CD4-positive, alpha-beta T cell (primary cell): ENCODE data around the gene CEP350. TPM values are rescaled to one million over a fixed set of nuclear protein-coding genes. Genes with fewer than 3 reads are reported as not detected.

Source experiments
- ATAC-seq: fragments of 200-7000 bp; cut with Tn5 transposase; one replicate; pipeline ENCODE4 v1.10.0; 2022; ENCODE audit warnings: mild to moderate bottlenecking; ENCODE audit not compliant: poor library complexity
- CTCF ChIA-PET: fragments of 350-600 bp; sonication (Branson Sonifier 250); formaldehyde crosslinking; loops from one replicate; lab custom pipeline; 2021; ENCODE audit warnings: antibody characterized with exemption, inconsistent platforms; lab: Charles Lee
- POLR2A ChIA-PET: fragments of 350-600 bp; sonication (Branson Sonifier 250); formaldehyde crosslinking; loops from one replicate; lab custom pipeline; 2021; ENCODE audit warnings: antibody characterized with exemption, inconsistent platforms; lab: Charles Lee
- DNase-seq, 14 experiments: peaks; one replicate each; pipeline ENCODE4 v3.0.0-alpha.2; 2013 to 2020; ENCODE audit warnings: mixed read lengths in 2 of 14
- H3K27ac ChIP-seq, 2 donors: one replicate each; pipeline versions ENCODE4 v1.5.1 to v1.7.0; 2013; ENCODE audit warnings: low read length in 2 of 2, low read depth in 1 of 2, mild to moderate bottlenecking in 1 of 2
- H3K27me3 ChIP-seq, 2 experiments: 1 replicate in 1 of 2; 2 replicates in 1 of 2; pipeline versions ENCODE4 v1.6.1 to v1.7.0; 2013; ENCODE audit warnings: low read length in 2 of 2, control low read depth in 1 of 2, mild to moderate bottlenecking in 1 of 2, moderate library complexity in 1 of 2; ENCODE audit not compliant: insufficient read depth in 2 of 2, control insufficient read depth in 1 of 2
- H3K36me3 ChIP-seq: one replicate; pipeline ENCODE4 v1.6.1; 2013; ENCODE audit warnings: low read length, control low read depth; ENCODE audit not compliant: insufficient read depth
- H3K4me1 ChIP-seq: one replicate; pipeline ENCODE4 v1.6.1; 2013; ENCODE audit warnings: low read length, control low read depth; ENCODE audit not compliant: insufficient read depth
- H3K4me3 ChIP-seq: one replicate; pipeline ENCODE4 v1.5.1; 2013; ENCODE audit warnings: mild to moderate bottlenecking, low read length, moderate library complexity
- H3K9me3 ChIP-seq, 2 experiments: 1 replicate in 1 of 2; 2 replicates in 1 of 2; pipeline versions ENCODE4 v1.6.1 to v1.7.0; 2013; ENCODE audit warnings: low read length in 2 of 2, mild to moderate bottlenecking in 2 of 2, control low read depth in 1 of 2, moderate library complexity in 1 of 2; ENCODE audit not compliant: control insufficient read depth in 1 of 2, insufficient read depth in 1 of 2
- H3K27ac Mint-ChIP-seq: one replicate; pipeline ENCODE4 v1.8.0; 2020; ENCODE audit warnings: mixed read lengths
- H3K27me3 Mint-ChIP-seq: one replicate; pipeline ENCODE4 v1.8.0; 2021; ENCODE audit warnings: mixed read lengths
- H3K36me3 Mint-ChIP-seq: one replicate; pipeline ENCODE4 v1.8.0; 2021; ENCODE audit warnings: low read depth, mixed read lengths
- H3K4me1 Mint-ChIP-seq: one replicate; pipeline ENCODE4 v1.8.0; 2021; ENCODE audit warnings: low read depth, mixed read lengths
- H3K4me3 Mint-ChIP-seq: one replicate; pipeline ENCODE4 v1.8.0; 2020; ENCODE audit warnings: mild to moderate bottlenecking, mixed read lengths
- H3K9me3 Mint-ChIP-seq: one replicate; pipeline ENCODE4 v1.8.0; 2020; ENCODE audit warnings: mixed read lengths
- intact Hi-C, 2 experiments: fragments of 100-400 bp; cut with DNase I in 1 of 2; cut with micrococcal nuclease in 1 of 2; formaldehyde crosslinking; loops; one replicate each; pipeline versions ENCODE4 v1.15.1 to v1.9.0; 2023 to 2025; cut with DNase I, micrococcal nuclease
- total RNA-seq, 174 experiments: library from RNA in 2 of 174; stranded (reverse) in 2 of 174; gene quantifications; one replicate each; pipeline ENCODE4 v1.2.3 and lab custom pipeline; 2021 to 2026
- TF ChIP-seq, protein P1 (sequence below): fragments of 200-600 bp; IDR thresholded peaks from one replicate; pipeline ENCODE4 v1.8.0; 2022; ENCODE audit warnings: antibody characterized with exemption, mild to moderate bottlenecking

The CEP350 gene
- total RNA-seq, 2 experiments from 2014 or later = 45.5 to 51.4 TPM

DNA sequence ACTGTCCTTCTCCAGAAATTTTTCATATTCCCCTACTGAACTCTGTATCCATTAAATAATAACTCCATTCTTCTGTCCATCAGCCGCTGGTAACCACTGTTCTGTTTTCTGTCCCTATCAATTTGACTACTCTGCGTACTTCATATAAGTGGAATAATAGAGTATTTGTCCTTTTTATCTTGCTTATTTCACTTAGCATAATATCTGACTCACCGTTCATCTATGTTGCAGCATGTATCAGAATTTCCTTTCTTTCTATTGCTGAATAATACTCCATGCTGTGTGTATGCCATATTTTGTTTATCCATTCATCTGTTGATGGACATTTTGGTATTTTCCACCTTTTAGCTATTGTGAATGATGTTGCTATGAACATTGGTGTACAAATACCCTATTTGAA is 71.9 kb downstream of the CEP350 start:
- no peaks in the 10 kb centered on the region for H3K9me3 ChIP-seq
- Mint-ChIP-seq H3K36me3 (peaks cover 71% of the 10 kb centered on the region), H3K4me1 (peaks cover 4% of the 10 kb centered on the region), H3K4me3 (no peak overlapping the region), H3K27me3 (no peaks in the 10 kb centered on the region), H3K27ac (no peak overlapping the region), H3K9me3 (no peaks in the 10 kb centered on the region)
- TF ChIP-seq, protein P1, sequence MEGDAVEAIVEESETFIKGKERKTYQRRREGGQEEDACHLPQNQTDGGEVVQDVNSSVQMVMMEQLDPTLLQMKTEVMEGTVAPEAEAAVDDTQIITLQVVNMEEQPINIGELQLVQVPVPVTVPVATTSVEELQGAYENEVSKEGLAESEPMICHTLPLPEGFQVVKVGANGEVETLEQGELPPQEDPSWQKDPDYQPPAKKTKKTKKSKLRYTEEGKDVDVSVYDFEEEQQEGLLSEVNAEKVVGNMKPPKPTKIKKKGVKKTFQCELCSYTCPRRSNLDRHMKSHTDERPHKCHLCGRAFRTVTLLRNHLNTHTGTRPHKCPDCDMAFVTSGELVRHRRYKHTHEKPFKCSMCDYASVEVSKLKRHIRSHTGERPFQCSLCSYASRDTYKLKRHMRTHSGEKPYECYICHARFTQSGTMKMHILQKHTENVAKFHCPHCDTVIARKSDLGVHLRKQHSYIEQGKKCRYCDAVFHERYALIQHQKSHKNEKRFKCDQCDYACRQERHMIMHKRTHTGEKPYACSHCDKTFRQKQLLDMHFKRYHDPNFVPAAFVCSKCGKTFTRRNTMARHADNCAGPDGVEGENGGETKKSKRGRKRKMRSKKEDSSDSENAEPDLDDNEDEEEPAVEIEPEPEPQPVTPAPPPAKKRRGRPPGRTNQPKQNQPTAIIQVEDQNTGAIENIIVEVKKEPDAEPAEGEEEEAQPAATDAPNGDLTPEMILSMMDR = no peak
- ATAC-seq (no peak), DNase-seq (no peak)
- no peaks in the 10 kb centered on the region for H3K27me3 ChIP-seq
- intact Hi-C loops = loop anchor here in 1 of 2 experiments (5.0 kb wide), 1 partner anchor 159 kb away; no protein-coding TSS in a partner anchor
- ChIA-PET CTCF (no interaction called here), POLR2A (no interaction called here)
- H3K4me3 ChIP-seq = no peak overlapping the region
- H3K36me3 ChIP-seq = peaks cover 67% of the 10 kb centered on the region
- H3K27ac ChIP-seq = no peak overlapping the region
- H3K4me1 ChIP-seq = no peaks in the 10 kb centered on the region

DNA sequence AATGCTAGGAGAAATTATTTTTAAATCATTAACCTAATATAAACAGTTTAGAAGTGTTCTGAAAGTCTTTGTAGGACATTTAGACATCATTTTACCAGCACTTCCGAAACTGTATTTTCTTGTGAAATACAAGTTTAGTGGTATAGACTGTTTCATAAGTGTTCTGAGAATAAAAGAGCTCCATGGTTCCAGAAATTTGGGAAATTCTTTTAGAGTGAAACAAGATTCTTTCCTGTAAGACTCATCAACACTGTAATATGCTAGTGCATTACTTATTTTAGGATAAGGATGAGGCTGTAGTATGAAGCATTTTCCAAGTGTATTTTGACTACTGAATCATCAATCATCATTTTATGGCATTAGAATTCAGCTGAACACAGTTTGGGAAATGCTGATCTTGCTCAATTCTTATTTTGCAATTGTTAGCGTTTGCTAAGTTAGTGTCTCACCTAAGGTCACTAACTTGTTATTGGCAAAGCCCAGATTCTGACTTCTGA is 73.4 kb downstream of the CEP350 start:
- peaks cover 4% of the 10 kb centered on the region for H3K4me1 Mint-ChIP-seq
- Histone ChIP-seq H3K27ac (no peak overlapping the region), H3K36me3 (peaks cover 59% of the 10 kb centered on the region), H3K27me3 (no peaks in the 10 kb centered on the region), H3K4me3 (no peak overlapping the region), H3K4me1 (no peaks in the 10 kb centered on the region), H3K9me3 (no peaks in the 10 kb centered on the region)
- intact Hi-C loops = loop anchor here in 1 of 2 experiments (2.0 to 5.0 kb wide), 2 partner anchors 161 to 321 kb away; no protein-coding TSS in a partner anchor
- CTCF ChIA-PET = no interaction called here
- ATAC-seq (no peak), DNase-seq (no peak)
- H3K36me3 Mint-ChIP-seq = peaks cover 68% of the 10 kb centered on the region
- no peaks in the 10 kb centered on the region for H3K9me3 Mint-ChIP-seq
- H3K27me3 Mint-ChIP-seq = no peaks in the 10 kb centered on the region
- no peak overlapping the region for H3K27ac Mint-ChIP-seq
- POLR2A ChIA-PET = no interaction called here
- TF ChIP-seq, protein P1 = no peak
- no peak overlapping the region for H3K4me3 Mint-ChIP-seq

DNA sequence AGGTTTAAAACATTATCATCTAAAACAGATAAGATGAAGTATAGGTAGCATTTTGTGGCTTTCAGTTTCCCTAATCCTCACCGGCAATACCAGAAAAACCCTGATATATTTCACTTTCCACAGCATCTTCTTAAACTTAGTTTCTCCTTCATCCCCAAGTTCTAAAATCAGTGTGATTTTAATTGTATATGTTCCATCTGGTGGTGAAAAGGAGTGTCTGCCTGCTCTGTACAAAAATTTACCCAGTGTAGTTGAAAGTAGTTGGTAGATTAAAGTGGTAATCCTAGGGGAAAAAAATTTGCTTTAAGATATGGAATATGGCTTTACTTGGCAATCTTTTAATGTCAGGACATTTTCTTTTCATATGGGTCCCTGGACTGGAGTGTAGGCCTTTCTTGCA is 74.3 kb downstream of the CEP350 start:
- H3K9me3 Mint-ChIP-seq = no peaks in the 10 kb centered on the region
- CTCF ChIA-PET = no interaction called here

More for the DNA sequence above, 74.3 kb downstream of the CEP350 start:
- no peaks in the 10 kb centered on the region for H3K27me3 Mint-ChIP-seq
- H3K36me3 ChIP-seq = peaks cover 58% of the 10 kb centered on the region
- H3K36me3 Mint-ChIP-seq = peaks cover 70% of the 10 kb centered on the region
- ATAC-seq (no peak), DNase-seq (no peak)
- POLR2A ChIA-PET = no interaction called here
- peaks cover 4% of the 10 kb centered on the region for H3K4me1 Mint-ChIP-seq
- no peaks in the 10 kb centered on the region for H3K27me3 ChIP-seq
- H3K4me1 ChIP-seq = no peaks in the 10 kb centered on the region
- TF ChIP-seq, protein P1 = no peak
- no peak overlapping the region for H3K27ac Mint-ChIP-seq
- intact Hi-C loops = loop anchor here in 1 of 2 experiments (2.0 to 5.0 kb wide), 2 partner anchors 162 to 322 kb away; no protein-coding TSS in a partner anchor
- no peaks in the 10 kb centered on the region for H3K9me3 ChIP-seq
- H3K4me3 ChIP-seq = no peak overlapping the region
- H3K27ac ChIP-seq = no peak overlapping the region
- no peak overlapping the region for H3K4me3 Mint-ChIP-seq
